MM.1S (cell line): ENCODE measurements around the gene NCCRP1.

Experiments
- DNase-seq: peaks from one replicate; pipeline ENCODE4 v3.0.0-alpha.2; 2015
- H2AFZ ChIP-seq: fragments of 300-600 bp; sonication (generic); 2 replicates; pipeline ENCODE4 v1.6.0; 2016; ENCODE audit warnings: antibody characterized with exemption, low read length
- H3F3A ChIP-seq: fragments of 300-600 bp; sonication (generic); 2 replicates; pipeline ENCODE4 v1.6.1; 2016; ENCODE audit warnings: mild to moderate bottlenecking, antibody characterized with exemption, low read length, moderate library complexity, mixed read lengths; ENCODE audit not compliant: insufficient read depth
- H3K27ac ChIP-seq: fragments of 300-600 bp; sonication (generic); 2 replicates; pipeline ENCODE4 v1.5.1; 2016; ENCODE audit warnings: mild to moderate bottlenecking, low read length
- H3K27me3 ChIP-seq: fragments of 300-600 bp; sonication (generic); replicated peaks from 2 replicates; pipeline ENCODE4 v1.6.0; 2016; ENCODE audit warnings: low read length; ENCODE audit not compliant: insufficient read depth
- H3K36me3 ChIP-seq: fragments of 300-600 bp; sonication (generic); replicated peaks from 2 replicates; pipeline ENCODE4 v1.6.1; 2016; ENCODE audit warnings: mild to moderate bottlenecking, low read length, mixed read lengths; ENCODE audit not compliant: insufficient read depth
- H3K4me1 ChIP-seq: fragments of 300-600 bp; sonication (generic); 2 replicates; pipeline ENCODE4 v1.6.1; 2016; ENCODE audit warnings: low read length, mixed read lengths
- H3K4me2 ChIP-seq: fragments of 300-600 bp; sonication (generic); 2 replicates; pipeline ENCODE4 v1.6.0; 2016; ENCODE audit warnings: low read depth, low read length
- H3K4me3 ChIP-seq: fragments of 300-600 bp; sonication (generic); 2 replicates; pipeline ENCODE4 v1.5.1; 2016; ENCODE audit warnings: low read length, mixed read lengths
- H3K79me2 ChIP-seq: fragments of 300-600 bp; sonication (generic); 2 replicates; pipeline ENCODE4 v1.6.1; 2016; ENCODE audit warnings: mixed run types, low read length, mixed read lengths
- H3K9ac ChIP-seq: fragments of 300-600 bp; sonication (generic); 2 replicates; pipeline ENCODE4 v1.6.1; 2016; ENCODE audit warnings: low read length, mixed read lengths
- H3K9me2 ChIP-seq: fragments of 300-600 bp; sonication (generic); replicated peaks from 2 replicates; pipeline ENCODE4 v1.6.1; 2016; ENCODE audit warnings: mild to moderate bottlenecking, low read length, mixed read lengths; ENCODE audit not compliant: insufficient read depth
- H3K9me3 ChIP-seq: fragments of 300-600 bp; sonication (generic); replicated peaks from 2 replicates; pipeline ENCODE4 v1.6.1; 2016; ENCODE audit warnings: mild to moderate bottlenecking, low read length, mixed read lengths; ENCODE audit not compliant: insufficient read depth
- H4K20me1 ChIP-seq: fragments of 300-600 bp; sonication (generic); 2 replicates; pipeline ENCODE4 v1.6.1; 2016; ENCODE audit warnings: mild to moderate bottlenecking, low read length, moderate library complexity, mixed read lengths; ENCODE audit not compliant: insufficient read depth
- EZH2 ChIP-seq: fragments of 300-600 bp; sonication (generic); optimal IDR thresholded peaks from 2 replicates; pipeline ENCODE3; 2017; ENCODE audit warnings: low read depth, mild to moderate bottlenecking, antibody characterized with exemption, low read length, mixed read lengths
- EZH2phosphoT487 ChIP-seq: fragments of 300-600 bp; sonication (generic); IDR thresholded peaks from 2 replicates; pipeline ENCODE4 v1.6.1; 2018; ENCODE audit warnings: antibody characterized with exemption, low read length
- TF ChIP-seq, protein P1 (sequence below): fragments of 300-600 bp; sonication (generic); IDR thresholded peaks from 2 replicates; pipeline ENCODE4 v1.5.1; 2016; ENCODE audit warnings: antibody characterized with exemption, low read length, mixed read lengths

NCCRP1 gene

GRCh38 chr19:39178296-39179006 lies 18.3 kb upstream of the NCCRP1 start:
- Histone ChIP-seq H3K36me3 (no peaks in the 10 kb centered on the region), H4K20me1 (no peaks in the 10 kb centered on the region)
- DNase-seq, result no peak

DNA sequence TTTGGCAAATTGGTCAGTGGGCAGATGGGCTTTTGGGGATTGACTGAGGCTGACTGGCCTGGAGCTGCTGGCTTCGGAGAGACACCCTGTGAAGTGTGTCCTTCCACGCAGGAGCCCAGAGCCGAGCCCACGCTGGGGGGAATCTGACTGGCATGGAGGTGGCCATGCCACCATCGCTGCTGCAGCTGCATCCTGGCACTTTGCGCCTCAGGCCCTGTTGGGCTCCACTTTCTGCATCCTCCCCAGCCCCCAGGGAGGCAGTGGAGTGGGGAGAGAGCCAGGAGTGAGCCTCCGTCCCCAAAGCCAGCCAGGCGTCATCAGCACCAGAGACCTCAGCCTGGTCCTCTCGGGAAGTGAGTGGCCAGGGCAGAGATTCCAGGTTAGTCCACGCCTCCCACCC lies 17.0 kb upstream of the NCCRP1 start:
- Histone ChIP-seq H3K4me1 (no peaks in the 10 kb centered on the region), H3K4me2 (no peak overlapping the region), H3K36me3 (no peaks in the 10 kb centered on the region), H3K27me3 (no peaks in the 10 kb centered on the region), H3K27ac (no peak overlapping the region), H4K20me1 (no peaks in the 10 kb centered on the region), H2AFZ (no peak overlapping the region), H3F3A (no peaks in the 10 kb centered on the region), H3K9ac (no peak overlapping the region), H3K9me3 (no peaks in the 10 kb centered on the region), H3K79me2 (no peaks in the 10 kb centered on the region), H3K9me2 (no peaks in the 10 kb centered on the region), H3K4me3 (no peak overlapping the region)
- no peak for DNase-seq
- TF ChIP-seq EZH2, result no peak

More at GRCh38 chr19:39178296-39179006, 18.3 kb upstream of the NCCRP1 start:
- H2AFZ ChIP-seq, result no peak overlapping the region
- H3K27ac ChIP-seq, result no peak overlapping the region
- TF ChIP-seq EZH2, result no peak
- no peak for TF ChIP-seq EZH2phosphoT487
- H3F3A ChIP-seq, result no peaks in the 10 kb centered on the region
- H3K4me2 ChIP-seq, result no peak overlapping the region
- H3K27me3 ChIP-seq, result no peaks in the 10 kb centered on the region
- H3K79me2 ChIP-seq, result no peaks in the 10 kb centered on the region
- no peaks in the 10 kb centered on the region for H3K9me2 ChIP-seq
- no peak overlapping the region for H3K4me3 ChIP-seq
- no peak overlapping the region for H3K9ac ChIP-seq
- H3K9me3 ChIP-seq, result no peaks in the 10 kb centered on the region
- H3K4me1 ChIP-seq, result no peaks in the 10 kb centered on the region

DNA sequence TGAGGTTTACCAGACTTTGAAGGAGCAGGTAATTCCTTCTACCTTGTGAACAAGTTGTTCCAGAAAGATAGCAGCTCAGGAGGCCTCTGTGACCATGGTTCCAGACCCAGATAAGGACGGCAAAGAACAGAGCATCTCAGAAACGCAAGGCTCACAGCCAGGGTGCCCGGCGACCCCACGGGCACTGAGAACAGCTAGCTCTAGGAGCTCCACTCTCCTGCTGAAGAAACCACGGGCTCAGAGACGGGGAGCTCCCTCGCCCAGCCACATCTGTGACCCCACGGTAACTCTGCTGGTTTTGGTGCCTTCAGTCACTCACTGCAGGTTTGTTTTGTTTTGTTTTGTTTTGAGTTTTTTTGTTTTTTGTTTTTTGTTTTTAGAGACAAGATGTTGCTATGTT lies 16.0 kb upstream of the NCCRP1 start:
- TF ChIP-seq EZH2 (no peak), EZH2phosphoT487 (no peak)
- TF ChIP-seq, protein P1, sequence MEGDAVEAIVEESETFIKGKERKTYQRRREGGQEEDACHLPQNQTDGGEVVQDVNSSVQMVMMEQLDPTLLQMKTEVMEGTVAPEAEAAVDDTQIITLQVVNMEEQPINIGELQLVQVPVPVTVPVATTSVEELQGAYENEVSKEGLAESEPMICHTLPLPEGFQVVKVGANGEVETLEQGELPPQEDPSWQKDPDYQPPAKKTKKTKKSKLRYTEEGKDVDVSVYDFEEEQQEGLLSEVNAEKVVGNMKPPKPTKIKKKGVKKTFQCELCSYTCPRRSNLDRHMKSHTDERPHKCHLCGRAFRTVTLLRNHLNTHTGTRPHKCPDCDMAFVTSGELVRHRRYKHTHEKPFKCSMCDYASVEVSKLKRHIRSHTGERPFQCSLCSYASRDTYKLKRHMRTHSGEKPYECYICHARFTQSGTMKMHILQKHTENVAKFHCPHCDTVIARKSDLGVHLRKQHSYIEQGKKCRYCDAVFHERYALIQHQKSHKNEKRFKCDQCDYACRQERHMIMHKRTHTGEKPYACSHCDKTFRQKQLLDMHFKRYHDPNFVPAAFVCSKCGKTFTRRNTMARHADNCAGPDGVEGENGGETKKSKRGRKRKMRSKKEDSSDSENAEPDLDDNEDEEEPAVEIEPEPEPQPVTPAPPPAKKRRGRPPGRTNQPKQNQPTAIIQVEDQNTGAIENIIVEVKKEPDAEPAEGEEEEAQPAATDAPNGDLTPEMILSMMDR, result no peak
- no peak for DNase-seq
- Histone ChIP-seq H3K9me3 (no peaks in the 10 kb centered on the region), H3K27ac (no peak overlapping the region), H3K4me1 (no peaks in the 10 kb centered on the region), H3F3A (no peaks in the 10 kb centered on the region), H3K4me2 (no peak overlapping the region), H3K79me2 (no peaks in the 10 kb centered on the region), H3K27me3 (no peaks in the 10 kb centered on the region), H4K20me1 (no peaks in the 10 kb centered on the region), H3K9me2 (no peaks in the 10 kb centered on the region), H3K4me3 (no peak overlapping the region), H2AFZ (no peak overlapping the region), H3K9ac (no peak overlapping the region), H3K36me3 (no peaks in the 10 kb centered on the region)

DNA sequence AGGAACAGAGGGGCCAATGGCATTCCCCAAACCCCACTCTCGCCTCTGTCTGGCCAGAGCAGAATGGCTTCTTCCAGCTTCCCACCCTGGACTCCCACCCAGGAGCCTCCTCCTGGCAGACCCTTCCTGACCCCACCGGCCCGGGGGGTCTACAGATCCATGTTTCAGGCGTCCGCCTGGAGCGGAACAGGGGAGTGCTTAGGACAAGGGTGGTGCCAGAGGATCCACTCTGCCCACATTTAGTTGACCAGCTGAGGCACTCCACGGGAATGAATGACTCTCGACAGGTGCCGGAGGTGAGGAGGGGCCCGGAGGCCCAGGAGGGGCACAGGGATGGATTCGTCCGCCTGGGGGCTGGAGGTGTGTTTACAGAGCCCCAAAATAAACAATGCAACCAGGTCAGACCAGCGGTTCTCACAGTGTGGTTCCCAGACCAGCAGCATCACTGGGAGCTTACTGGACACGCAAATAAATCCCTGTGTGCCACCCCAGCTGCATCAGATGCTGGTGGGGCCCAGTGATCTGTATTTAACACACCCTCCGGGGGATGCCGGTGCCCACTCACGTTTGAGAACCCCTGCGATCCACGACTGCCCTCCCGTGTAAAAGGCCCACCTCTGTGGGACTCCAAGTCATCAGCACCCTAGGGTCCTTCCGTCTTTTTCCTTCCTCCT lies 15.1 kb upstream of the NCCRP1 start:
- H4K20me1 ChIP-seq, result no peaks in the 10 kb centered on the region
- no peak for DNase-seq

More for the DNA sequence above, 15.1 kb upstream of the NCCRP1 start:
- H3K27me3 ChIP-seq, result no peaks in the 10 kb centered on the region
- H3K4me3 ChIP-seq, result no peak overlapping the region
- no peak overlapping the region for H3K4me2 ChIP-seq
- no peak for TF ChIP-seq EZH2
- H3F3A ChIP-seq, result no peaks in the 10 kb centered on the region
- H3K4me1 ChIP-seq, result no peaks in the 10 kb centered on the region
- H3K36me3 ChIP-seq, result no peaks in the 10 kb centered on the region
- no peaks in the 10 kb centered on the region for H3K9me2 ChIP-seq
- no peak overlapping the region for H3K27ac ChIP-seq
- H3K9ac ChIP-seq, result no peak overlapping the region
- H2AFZ ChIP-seq, result no peak overlapping the region
- no peaks in the 10 kb centered on the region for H3K79me2 ChIP-seq
- H3K9me3 ChIP-seq, result no peaks in the 10 kb centered on the region
